NCI-H69 (cell line): ENCODE results near the gene ANKS1A.
A peak's percentile ranks its signal among the peaks of the same experiment; 100 is the strongest.
"Not testable (repeated sequence)": the region's sequence is repeated elsewhere in the genome, so short reads cannot be mapped to it uniquely, and the experiment has no call there.

ENCODE experiments used
- DNase-seq: peaks from one replicate; lab custom pipeline; 2025; lab: John Stamatoyannopoulos, UW

The ANKS1A gene

GRCh38 chr6:34998417-34998816 lies 109.4 kb downstream of the ANKS1A start:
- not testable (repeated sequence) for DNase-seq

DNA sequence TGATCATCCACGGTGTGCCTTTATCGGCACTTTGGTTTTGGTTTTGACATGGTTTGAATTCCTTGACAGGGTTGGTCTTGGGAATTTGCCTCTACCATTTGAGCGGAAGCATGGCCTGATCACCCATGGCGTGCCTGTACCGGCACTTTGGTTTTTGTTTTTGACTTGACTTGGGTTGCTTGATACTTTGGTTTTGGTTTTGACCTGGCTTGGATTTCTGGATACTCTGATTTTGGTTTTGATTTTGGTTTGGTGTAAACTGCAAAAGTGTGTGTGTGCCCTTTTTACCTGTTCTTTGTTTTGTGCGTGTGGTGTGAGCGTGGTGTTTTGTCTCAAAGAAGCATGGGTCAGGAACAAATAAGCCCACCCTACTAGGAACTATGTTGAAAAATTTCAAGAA lies 110.1 kb downstream of the ANKS1A start:
- not testable (repeated sequence) for DNase-seq

DNA sequence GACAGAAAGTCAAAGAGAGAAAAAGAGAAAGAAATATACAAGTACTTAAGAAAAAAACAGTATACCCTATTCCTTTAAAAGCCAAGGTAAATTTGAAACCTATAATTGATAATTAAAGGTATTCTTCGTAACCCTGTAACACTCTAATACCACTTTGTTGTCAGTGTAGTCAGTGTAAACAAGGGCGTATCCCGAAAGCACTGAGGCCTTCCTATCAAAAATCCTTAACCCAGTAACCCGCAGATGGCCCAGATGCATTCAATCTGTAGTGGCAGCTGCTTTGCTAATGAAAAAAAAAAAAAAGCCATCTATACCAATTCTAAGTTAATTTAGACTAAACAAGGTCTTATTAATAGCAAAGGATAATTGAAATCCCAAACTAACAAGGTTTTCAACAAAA lies 110.9 kb downstream of the ANKS1A start:
- DNase-seq = not testable (repeated sequence)

- not testable (repeated sequence) for DNase-seq
Observed at GRCh38 chr6:35001349-35001748, 112.3 kb downstream of the ANKS1A start.

GRCh38 chr6:35003886-35004530 lies 115.0 kb downstream of the ANKS1A start:
- DNase-seq = not testable (repeated sequence)

DNA sequence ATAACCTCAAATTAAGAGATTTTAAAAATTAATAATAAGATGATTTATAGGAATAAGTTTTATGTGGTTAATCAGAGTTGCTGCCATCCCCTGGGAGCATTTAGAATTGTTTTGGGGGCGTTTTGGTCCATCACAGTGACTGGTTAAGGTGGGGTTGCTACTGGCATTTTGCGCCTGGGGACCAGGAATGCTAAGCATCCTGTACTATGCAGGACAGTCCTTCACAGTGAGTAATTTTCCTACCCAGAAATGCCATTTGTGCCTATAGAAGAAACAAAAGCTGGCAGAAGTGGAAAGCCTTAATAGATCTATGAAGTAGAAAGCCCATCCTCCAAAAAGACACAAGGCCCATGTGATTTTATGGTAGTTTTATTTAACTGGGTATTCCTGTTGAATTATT lies 118.0 kb downstream of the ANKS1A start:
- no peak for DNase-seq

- no peak for DNase-seq
Observed at GRCh38 chr6:35008858-35009257, 119.8 kb downstream of the ANKS1A start.

DNA sequence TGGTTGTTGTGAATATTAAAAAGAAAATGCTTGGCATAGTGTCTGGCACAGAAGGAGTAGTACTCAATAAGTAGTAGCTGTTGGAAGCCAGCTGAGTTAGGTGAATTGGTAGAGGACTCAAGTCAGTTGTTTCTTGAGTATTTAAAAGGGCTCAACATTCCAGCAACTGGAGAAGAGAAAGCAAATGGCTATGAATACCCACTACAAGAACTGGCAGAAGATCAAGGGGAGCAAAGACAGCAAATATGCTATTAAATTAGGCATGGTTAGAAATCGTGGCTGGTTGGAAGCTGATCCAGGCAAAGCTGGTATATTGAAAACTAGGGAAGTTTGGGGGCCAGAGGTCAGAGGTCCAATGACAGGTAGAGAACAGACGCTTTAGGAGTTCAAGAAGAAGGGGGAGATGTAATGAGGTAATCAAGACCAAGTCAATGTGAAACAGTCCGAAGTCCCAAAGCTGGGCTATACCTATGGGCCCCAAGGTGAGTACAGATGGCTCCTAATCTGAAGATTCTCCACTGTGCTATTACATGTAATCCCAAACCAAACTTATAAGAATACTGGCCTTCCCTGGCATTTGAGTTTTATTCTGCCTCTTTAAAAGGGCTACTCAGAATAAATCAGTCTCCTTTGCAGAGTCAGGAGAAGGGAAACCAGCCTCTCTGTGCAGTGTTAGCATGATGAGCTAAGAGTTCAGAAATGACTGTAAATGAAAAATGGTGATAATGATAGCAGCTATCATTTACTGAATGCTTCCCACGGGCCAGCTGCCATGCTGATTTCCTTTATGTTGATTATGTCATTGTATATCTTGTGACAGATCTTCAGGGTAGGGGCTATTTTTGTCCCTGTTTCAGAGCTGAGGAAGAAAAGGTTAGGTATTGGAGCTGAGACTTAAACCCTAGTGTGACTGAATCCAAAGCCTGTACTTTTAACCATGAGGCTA lies 122.3 kb downstream of the ANKS1A start:
- peak; percentile 39 for DNase-seq

- DNase-seq = no peak
Observed at GRCh38 chr6:35013701-35014100, 124.6 kb downstream of the ANKS1A start.

- DNase-seq = no peak
Observed at GRCh38 chr6:35014341-35014740, 125.3 kb downstream of the ANKS1A start.

DNA sequence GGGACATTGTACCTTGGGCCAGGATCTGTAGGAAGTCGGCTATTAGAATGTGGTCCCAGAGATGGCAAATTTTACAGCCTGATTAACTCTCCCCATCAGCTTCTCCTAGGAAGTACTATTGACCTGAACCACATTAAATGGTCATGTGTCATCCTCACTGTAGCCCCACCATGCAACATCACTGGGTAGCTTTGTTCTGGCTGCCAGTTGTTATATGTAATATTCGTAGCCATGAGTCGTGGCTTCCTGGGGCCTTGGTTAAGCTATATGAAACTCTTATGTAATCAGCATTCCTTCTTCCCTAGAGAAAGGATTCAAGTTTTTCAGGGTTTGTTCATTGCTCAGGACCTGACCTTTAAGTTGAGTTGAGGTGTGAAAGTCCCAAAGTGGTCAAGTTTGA lies 125.7 kb downstream of the ANKS1A start:
- DNase-seq = peak; percentile 19

DNA sequence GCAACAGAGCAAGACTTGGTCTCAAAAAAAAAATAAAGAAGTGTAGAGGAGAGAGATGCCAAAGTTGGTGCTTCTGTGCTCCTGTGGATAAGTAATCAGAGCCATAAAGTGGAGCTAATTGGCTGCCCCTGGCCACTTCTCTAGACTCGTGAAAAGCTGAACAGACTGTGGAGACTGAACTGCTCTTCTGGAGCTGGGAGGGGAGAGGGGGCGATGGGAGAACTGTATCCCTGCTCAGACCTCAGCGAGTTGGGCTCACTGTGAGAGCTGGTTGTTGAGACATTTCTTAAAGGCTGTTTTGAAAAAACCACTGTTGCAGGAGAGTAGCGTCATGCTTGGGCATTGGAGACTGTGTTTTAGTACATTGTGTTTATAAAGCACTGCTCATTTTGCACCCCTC lies 126.4 kb downstream of the ANKS1A start:
- peak; percentile 22 for DNase-seq

DNA sequence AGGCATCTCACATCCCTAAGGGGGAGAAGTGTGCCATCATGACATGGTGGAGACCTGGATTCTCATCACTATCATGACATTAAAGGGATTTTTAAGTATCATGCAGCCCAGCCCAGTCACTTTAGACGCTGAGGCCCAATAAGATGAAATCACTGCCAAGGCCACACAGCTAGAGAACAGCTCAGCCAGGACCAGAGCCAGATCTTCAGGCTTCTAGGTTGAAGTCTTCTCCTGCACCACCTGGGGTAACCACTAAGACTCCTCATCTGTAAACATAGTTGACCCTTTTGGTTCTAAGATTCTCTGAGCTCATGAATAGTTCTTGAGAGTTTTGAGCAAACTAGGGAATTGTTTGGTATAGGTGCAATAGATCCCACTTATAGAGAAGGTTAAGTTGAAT lies 126.9 kb downstream of the ANKS1A start:
- no peak for DNase-seq

GRCh38 chr6:35016502-35017321 lies 127.7 kb downstream of the ANKS1A start:
- peak; percentile 86 for DNase-seq

DNA sequence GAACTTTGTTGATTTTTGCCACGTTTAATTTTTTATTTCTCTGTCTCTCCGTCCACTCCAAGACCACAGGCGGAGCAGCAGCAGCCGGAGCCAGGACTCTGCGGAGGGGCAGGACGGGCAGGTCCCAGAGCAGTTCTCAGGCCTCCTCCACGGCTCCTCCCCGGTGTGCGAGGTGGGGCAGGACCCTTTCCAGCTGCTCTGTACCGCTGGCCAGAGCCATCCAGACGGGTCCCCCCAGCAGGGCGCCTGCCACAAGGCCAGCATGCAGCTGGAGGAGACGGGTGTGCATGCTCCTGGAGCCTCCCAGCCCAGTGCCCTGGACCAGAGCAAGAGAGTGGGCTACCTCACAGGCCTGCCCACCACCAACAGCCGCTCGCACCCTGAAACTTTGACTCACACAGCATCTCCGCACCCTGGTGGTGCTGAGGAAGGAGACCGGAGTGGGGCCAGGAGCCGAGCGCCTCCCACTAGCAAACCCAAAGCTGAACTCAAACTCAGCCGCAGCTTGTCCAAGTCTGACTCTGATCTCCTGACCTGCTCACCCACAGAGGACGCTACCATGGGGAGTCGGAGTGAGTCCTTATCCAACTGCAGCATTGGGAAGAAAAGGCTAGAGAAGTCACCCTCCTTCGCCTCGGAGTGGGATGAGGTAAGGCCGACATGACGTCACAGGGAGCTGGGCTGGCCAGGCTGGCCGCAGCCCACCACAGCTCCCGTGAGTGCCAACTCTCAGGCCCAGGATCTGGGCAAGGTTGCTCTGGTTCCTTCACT lies 128.5 kb downstream of the ANKS1A start:
- DNase-seq = no peak

- DNase-seq = no peak
Observed at GRCh38 chr6:35018182-35018519, 129.1 kb downstream of the ANKS1A start.

GRCh38 chr6:35018746-35019145 lies 129.7 kb downstream of the ANKS1A start:
- no peak for DNase-seq

DNA sequence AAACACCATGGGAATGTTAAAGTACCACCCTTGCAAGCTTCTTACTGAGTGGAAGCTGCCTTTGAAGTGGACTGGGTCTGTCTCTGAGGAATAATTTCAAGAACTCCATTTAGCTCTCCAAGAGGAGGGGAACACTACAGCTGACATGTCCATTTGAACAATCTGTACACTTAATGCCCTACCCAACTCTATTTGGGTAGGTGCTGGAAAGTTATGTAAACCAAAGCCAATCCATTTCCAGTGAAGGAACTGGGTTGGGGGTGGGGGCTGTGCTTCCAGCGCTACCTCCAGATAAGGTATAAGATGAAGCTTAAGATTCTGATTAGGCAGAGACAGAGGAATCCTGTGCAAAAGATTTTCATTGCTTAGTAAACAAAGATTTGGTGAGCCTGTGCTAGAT lies 130.1 kb downstream of the ANKS1A start:
- no peak for DNase-seq

- DNase-seq = no peak
Observed at GRCh38 chr6:35019831-35020230, 130.8 kb downstream of the ANKS1A start.

GRCh38 chr6:35021004-35021403 lies 131.9 kb downstream of the ANKS1A start:
- DNase-seq = no peak

DNA sequence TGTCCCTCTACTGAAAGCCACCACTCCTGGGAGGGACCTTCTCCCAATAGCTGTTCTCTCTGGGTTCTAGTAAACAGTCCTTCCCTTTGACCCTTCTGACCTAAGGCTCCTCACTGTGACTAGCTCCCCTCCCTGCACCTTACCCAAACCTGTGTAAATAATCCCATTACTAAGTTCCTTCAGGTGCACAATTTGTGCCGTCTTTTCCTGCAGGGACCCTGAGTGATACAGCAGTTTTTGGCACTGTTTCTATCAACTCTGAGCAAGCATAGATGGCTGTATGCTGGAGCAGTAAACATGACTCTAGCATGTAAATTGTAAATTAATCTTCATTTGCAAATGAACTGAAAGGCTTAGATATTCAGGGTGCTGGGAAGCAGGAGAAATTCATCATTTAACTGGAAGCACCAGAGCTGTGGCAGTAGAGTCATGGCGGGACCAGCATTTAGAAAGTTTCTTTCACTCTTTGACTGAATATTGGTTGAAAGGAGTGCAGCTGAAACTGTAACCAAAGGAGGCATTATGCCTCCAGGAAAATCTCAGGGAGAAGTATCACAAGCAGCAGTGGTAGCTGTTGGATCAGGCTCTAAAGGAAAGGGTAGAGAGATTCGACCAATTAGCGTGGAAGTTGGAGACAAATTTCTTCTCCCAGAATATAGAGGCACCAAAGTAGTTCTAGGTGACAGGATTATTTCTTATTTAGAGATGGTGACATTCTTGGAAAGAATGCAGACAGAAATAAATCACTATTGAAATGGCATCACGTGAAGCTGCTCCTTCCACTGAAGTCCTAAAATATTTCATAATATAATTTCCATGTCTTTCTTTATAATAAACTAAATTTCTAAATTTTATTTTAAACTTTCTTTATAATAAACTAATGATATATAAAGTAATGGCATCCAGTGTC lies 134.3 kb downstream of the ANKS1A start:
- no peak for DNase-seq
